GM18505 (cell line): ENCODE results near the gene ITSN2.

Experiments
- ATAC-seq: cut with Tn5 transposase; IDR thresholded peaks from one replicate; pipeline ENCODE4 v1.9.1; 2021; ENCODE audit not compliant: unreplicated experiment
- POLR2A ChIP-seq: IDR thresholded peaks from 4 replicates; pipeline ENCODE4 v1.6.1; 2011; ENCODE audit warnings: borderline replicate concordance; ENCODE audit not compliant: insufficient read depth, insufficient read length; ENCODE audit errors: extremely low read depth

ITSN2 gene

DNA sequence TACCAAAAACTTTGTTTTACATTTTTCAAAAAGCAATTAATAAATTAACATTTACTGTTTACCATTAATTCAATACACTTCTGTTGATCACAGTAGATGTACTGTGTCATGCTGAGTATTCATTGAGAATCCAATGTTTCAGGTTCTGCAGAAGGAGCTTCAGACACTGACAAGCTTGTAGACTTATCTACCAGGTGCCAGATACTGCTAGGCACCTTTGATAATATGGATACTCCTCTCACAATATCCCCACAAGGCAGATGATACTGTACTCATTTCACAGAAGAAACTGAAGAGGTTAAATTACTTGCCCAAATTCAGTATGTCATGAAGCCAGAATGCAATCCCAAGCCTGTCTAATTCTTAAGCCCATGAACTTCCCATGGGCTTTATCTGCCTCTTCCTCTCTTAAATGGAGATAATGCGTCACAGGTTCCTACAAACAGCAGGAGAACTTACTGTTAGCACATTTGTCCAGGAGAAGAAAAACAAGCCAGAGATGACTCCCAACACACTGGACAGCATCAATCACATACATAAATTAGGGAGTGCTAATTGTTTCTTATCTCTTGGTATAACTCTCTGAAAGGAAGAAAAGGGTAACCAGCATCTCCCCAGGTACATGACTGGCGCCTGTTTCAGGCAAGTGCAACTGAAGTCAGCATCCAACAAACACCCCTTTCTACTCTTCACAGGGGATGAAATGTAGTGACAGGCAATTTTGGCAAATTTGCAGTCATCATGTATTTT lies 27.4 kb downstream of the ITSN2 start:
- TF ChIP-seq POLR2A = no peak
- no peak for ATAC-seq

DNA sequence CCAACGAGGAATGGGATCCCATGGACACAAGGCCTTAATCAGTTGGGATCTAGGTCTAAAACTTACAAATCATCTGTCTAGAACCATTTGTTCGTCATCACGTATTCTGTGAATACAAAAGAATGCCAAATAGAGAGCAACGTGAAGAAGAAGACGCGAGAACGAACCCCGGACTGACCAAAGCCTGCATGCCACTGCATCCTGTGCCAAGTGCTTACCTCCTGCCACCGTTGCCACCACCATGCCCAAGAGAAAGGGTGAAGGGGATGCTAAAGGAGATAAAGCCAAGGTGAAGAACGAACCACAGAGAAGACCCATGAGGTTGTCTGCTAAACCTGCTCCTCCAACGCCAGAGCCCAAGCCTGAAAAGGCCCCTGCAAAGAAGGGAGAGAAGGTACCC lies 30.2 kb downstream of the ITSN2 start:
- no peak for TF ChIP-seq POLR2A
- ATAC-seq = no peak

DNA sequence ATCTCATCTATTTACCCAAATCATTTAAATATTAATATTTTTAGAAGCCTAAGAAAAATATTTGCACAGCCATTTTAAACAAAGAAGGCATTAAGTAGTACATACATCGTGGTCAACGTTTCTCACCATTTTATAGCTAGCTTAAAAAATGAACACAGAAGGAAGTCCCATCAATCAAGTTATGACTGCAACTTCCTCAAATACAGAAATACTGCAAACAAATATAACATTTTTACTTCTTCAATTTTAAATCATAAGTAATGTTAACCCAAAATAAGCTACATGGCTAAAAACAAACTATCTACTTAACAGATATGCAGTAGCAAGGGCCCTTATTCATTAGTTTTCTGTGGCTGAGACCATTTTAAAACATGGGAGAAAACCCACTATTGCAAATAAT lies 30.6 kb downstream of the ITSN2 start:
- TF ChIP-seq POLR2A = no peak
- ATAC-seq = no peak

DNA sequence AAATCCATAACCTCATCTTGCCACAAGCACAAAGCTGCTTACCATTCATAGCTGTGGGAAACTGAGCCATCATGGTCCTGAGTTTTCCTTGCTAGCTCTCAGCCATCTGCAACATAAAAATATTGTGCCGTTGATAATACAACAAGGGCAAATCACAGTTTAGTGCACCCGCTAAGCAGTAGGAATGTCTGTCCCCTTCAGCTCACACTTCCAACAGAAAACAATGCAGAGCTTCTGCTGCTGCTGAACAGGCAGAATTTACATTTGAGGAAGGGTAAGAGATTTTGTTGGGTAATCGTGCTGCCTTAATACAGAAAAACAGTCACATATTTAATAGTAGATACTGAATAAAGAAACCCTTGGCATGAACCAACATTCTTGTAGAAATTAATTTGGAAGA lies 32.3 kb downstream of the ITSN2 start:
- TF ChIP-seq POLR2A = no peak
- ATAC-seq = no peak

DNA sequence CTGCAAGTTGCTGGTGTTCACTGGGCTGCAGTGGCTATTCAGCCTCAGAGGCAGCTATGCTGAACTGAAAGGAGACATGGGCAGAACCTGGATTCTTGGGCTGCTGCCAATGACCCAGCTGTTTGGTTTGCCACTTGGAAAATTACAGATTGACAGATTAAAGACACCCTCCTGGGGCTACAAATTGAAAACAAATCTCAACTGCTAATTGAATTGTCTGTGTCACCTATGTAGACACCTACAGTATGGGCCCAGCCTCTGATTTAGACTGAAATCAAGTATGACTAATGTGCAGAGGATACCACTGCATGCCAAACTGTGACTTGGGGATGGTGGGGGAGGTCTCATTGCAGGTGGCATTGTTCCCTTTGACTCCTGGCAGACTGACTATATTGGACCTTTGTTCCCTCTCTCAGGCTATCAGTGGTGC lies 42.8 kb downstream of the ITSN2 start:
- no peak for TF ChIP-seq POLR2A
- no peak for ATAC-seq

DNA sequence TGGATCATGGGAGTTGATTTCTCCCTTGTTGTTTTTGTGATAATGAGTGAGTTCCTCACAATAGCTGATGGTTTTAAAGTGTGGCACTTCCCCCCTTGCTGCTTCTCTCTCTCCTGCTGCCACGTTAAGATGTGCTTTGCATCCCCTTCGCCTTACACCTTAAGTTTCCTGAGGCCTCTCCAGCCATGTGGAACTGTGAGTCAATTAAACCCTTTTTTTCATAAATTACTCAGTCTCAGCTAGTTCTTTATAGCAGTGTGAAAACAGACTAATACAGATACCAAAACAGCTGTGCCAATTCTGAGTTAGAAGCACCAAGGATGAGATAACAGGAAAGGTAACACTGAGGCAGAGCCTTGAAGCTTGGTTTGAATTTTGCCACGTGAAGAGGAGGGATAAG lies 44.7 kb downstream of the ITSN2 start:
- peak; percentile 74 for ATAC-seq
- no peak for TF ChIP-seq POLR2A

DNA sequence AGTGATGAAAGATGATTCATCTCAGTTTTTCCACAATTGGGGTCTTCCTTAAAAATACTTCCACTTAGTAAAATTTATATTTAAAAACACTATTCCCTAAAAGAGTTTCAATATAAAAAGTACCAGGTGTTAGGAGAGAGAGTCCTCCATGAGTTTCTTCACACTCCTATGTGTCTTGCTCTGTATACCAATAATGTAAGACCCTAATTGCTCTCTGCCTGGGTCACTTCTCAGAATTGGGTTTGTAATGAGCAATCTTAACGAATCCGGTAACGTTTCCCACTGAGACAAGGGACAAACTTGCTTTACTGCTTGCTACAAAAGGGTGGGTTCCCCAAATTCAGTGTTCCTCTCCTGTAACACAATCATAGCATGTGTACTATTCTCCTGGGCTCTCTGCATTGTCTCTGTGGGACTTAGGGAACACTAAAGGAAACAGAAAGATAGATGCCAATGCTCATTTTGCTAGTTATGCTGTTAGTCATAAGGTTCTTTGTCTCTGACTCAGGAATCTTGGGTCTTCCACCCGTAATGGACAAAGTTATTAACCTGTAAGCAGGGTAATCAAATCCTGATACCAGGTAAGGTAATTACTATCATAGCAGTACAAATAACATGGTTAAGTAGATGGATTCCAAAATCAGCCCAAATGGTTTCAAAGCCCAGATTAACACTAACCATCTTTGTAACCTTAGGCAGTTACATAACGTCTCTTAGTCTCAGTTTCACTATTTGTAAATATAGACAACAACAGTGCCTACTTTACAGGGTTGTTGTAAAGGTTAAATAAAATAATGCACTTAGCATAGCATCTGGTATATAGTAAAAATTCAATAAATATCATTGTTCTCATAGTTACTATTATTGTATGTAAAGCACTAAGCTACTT lies 46.3 kb downstream of the ITSN2 start:
- TF ChIP-seq POLR2A = no peak
- no peak for ATAC-seq

DNA sequence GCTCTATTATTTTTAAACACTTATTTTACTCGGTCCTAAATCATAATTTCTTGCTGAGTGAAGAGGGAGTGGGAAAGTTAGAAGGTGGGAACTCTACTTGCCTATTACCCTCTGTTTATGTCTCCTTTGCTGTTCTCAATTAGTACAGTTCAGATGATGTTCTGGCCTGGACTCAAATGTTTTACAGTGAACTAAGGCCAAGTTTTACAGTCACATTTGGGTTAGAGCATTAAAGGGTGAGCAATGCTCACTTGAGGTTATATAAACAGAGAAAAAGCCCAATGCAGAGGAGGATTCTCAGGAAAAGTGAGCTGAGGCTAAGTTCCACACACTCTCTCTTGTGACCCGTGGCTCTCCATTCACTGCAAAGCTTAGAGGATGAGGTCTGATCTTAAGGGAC lies 52.4 kb downstream of the ITSN2 start:
- no peak for TF ChIP-seq POLR2A
- no peak for ATAC-seq

DNA sequence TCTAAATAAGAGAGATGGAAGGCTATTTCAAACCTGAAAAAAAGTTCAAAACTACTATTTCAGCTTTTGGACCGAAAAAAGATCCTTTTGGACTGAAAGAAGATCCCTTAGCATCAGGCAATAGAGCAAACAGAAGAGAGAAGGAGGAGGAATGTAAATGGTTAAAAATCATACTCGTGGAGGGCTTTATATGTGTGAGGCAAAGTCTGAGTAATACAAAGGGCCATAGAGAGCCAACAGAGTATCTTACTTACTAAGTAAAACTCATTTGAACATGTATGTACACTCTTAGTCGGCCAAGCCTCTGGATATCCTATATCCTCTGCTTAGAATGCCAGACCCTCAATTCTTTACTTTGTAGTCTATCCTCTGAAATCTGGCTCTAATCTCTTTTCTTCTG lies 55.7 kb downstream of the ITSN2 start:
- no peak for TF ChIP-seq POLR2A
- no peak for ATAC-seq

DNA sequence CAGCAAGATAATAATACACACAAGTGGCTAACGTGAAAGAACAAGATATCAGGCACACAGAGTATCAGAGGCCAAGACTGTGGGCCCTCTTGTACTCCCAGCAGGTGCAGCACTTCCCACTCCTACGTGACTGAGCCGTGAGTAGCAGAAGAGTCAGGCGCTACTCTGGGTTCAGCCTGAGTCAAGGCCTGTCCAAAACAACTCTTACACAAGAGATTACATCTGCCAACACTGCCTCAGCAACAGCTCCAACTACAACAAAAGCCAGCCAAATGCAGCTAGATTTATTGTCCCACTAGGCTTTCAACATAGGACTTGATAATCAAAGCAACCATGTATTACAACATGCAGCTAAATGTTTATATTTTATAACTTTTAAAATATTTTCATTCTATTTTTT lies 56.2 kb downstream of the ITSN2 start:
- TF ChIP-seq POLR2A = no peak
- no peak for ATAC-seq

DNA sequence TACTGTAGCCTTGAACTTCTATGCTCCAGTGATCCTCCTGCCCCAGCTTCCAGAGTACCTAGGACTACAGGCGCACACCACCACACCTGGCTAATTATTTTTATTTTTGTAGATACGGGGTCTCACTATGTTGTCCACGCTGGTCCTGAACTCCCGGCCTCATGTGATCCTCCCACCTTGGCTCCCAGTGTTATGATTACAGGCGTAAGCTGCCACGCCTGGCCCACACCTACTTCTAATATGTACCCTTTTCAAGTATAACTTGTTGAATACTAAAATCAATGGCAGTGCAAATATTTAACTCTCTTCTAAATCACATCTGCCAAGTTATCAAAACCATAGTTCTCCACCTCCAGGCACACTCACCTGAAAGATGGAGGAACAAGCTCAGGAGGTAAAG lies 58.7 kb downstream of the ITSN2 start:
- TF ChIP-seq POLR2A = no peak
- ATAC-seq = no peak

DNA sequence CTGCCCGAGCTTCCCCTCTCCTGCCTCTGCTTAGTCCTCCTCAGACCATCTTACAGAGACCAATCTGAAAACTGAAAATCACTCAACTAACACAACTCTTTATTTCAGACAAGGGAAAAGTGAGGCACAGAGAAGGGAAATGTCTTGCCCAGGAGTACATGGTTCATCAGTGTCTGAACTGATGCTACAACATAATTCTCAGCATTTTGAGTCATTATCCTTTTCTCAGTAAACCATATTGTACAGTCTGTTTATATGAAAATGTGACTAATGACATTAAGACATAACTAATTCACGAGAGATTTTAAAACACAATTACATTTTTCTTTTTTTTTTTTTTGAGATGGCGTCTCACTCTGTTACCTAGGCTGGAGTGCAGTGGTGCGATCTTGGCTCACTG lies 62.7 kb downstream of the ITSN2 start:
- no peak for ATAC-seq
- no peak for TF ChIP-seq POLR2A

DNA sequence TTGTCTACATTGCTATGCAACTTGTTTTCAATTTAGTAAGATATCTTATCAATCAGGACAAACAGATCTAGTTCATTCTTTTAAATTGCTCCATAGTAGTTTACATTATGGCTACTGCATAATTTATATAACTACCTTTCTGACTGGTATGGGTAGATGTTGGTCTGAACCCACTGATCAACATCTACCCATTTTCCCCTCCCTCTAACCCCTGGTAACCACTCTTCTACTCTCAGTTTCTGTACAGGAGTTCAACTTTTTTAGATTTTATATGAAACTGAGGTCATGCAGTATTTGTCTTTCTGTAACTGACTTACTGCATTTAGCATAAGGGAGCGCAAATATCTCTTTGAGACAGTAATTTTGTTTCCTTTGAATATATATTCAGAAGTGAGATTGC lies 73.2 kb downstream of the ITSN2 start:
- TF ChIP-seq POLR2A = no peak
- no peak for ATAC-seq

DNA sequence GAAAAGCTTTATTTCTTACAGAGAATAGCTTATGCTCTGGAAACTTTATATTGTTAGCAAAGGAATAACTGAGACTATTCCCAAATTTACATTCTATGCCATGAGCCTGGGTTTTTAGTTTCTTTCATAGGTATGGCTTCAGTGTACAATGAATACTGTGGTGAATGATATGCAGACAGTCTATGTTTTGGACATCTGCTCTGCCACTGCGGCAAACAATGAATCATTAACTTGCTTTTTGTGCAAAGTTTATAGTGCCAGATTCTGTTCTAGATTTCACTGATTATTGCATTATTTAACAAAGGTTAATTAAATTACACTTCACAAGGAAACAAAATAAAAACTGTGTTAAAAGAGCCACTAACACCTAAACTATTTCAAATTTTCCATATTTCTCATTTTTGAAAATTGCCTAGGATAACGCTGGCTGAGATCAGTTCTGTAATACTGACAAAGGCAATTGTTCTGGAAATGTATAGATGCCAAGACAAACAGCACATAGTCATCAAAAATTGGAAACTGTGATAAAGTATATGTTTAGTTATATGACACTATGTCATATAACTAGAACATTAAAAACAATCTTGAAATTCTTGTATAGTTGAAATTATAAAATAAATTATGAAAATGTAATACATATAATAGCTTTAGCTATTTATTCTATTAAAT lies 74.7 kb downstream of the ITSN2 start:
- no peak for ATAC-seq
- TF ChIP-seq POLR2A = no peak

DNA sequence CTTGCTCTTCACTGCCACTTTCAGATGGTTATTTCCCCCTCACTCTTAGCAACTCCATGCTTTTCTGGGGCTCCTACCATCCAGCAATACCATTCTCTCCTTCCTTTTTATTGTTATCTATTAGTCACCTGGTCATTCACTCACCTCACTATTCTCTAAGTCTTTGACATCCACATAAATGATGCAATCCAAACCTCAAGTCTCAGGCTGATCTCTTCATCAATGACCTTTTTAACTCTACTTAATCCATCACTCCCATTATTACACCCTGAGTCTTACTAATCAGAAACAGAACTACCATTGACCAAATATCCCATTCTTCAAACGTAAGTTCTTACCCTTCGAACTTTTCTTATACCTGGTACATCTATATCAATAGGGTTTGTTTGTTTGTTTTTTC lies 79.7 kb downstream of the ITSN2 start:
- no peak for ATAC-seq
- TF ChIP-seq POLR2A = no peak

DNA sequence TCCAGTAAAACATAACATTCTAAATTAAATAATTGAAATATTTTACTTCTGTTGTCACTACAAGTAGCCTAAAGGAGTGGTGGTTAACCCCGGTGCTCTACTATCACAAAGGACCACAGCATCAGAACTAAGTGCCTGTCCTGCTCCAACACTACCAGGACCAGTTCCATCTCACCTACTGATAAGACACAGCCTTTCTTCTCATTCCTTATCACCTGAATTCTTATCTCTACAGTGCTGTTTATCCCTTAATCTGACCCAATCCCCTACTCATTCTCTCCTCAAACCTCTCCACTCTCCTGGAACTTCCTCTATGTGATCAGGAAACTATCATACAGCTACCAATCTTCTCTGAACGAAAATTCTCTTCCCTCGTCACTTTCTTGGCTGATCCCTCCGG lies 80.2 kb downstream of the ITSN2 start:
- no peak for TF ChIP-seq POLR2A
- ATAC-seq = no peak
